ENCODE data around the gene RARRES1.

GRCh38 chr3:158774965-158775364, 42.7 kb upstream of the RARRES1 start:
- TF ChIP-seq CTCF (IDR thresholded peaks at IDR 0.05) (no peak), POLR2A (IDR thresholded peaks at IDR 0.05) (no peak)
